ENCODE results near the gene OGDH.

DNA sequence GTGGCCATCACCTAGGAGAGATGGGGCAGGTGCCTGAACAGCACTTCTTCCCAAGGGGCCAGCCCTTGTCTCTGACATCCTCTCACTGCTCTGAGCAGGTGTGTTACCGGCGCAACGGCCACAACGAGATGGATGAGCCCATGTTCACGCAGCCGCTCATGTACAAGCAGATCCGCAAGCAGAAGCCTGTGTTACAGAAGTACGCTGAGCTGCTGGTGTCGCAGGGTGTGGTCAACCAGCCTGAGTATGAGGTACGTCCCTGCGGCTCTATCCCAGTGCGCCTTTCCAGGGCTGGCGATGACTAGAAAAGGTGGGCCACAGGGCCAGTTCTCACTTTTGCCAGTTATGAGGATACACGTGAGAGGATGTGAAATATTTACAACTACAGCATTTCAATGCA lies 87.9 kb downstream of the OGDH start:
- TF ChIP-seq, protein P1, sequence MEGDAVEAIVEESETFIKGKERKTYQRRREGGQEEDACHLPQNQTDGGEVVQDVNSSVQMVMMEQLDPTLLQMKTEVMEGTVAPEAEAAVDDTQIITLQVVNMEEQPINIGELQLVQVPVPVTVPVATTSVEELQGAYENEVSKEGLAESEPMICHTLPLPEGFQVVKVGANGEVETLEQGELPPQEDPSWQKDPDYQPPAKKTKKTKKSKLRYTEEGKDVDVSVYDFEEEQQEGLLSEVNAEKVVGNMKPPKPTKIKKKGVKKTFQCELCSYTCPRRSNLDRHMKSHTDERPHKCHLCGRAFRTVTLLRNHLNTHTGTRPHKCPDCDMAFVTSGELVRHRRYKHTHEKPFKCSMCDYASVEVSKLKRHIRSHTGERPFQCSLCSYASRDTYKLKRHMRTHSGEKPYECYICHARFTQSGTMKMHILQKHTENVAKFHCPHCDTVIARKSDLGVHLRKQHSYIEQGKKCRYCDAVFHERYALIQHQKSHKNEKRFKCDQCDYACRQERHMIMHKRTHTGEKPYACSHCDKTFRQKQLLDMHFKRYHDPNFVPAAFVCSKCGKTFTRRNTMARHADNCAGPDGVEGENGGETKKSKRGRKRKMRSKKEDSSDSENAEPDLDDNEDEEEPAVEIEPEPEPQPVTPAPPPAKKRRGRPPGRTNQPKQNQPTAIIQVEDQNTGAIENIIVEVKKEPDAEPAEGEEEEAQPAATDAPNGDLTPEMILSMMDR (IDR thresholded peaks at IDR 0.05; ENCODE audit: low read length), result no peak
- no peak for TF ChIP-seq EZH2 (IDR thresholded peaks at IDR 0.05; ENCODE audit: borderline replicate concordance, low read length)

Measured in OCI-LY1 (cell line).